Activated naive CD8-positive, alpha-beta T cell treated with anti-CD3 and anti-CD28 coated beads, Interleukin-2, amount 50 U/mL, for 16 hours (primary cell): Measurements from ENCODE around the gene MTA1.

ENCODE experiments used
- DNase-seq: peaks from one replicate; pipeline ENCODE4 v3.0.0-alpha.2; 2020; ENCODE audit warnings: low read depth, low spot score

The MTA1 gene

GRCh38 chr14:105460616-105461015 lies 41.0 kb downstream of the MTA1 start:
- DNase-seq, result no peak

GRCh38 chr14:105461903-105462302 lies 42.3 kb downstream of the MTA1 start:
- no peak for DNase-seq

- DNase-seq, result no peak
Observed at GRCh38 chr14:105464501-105464900, 44.9 kb downstream of the MTA1 start.

- DNase-seq, result no peak
Observed at GRCh38 chr14:105465209-105466031, 45.8 kb downstream of the MTA1 start.

GRCh38 chr14:105466531-105467248 lies 47.1 kb downstream of the MTA1 start:
- DNase-seq, result no peak

GRCh38 chr14:105467249-105467941 lies 47.8 kb downstream of the MTA1 start:
- DNase-seq, result no peak

GRCh38 chr14:105467942-105468471 lies 48.4 kb downstream of the MTA1 start:
- DNase-seq, result no peak

- no peak for DNase-seq
Observed at GRCh38 chr14:105468621-105469241, 49.1 kb downstream of the MTA1 start.

GRCh38 chr14:105469456-105470349 lies 50.1 kb downstream of the MTA1 start:
- no peak for DNase-seq

GRCh38 chr14:105470350-105471296 lies 51.0 kb downstream of the MTA1 start:
- DNase-seq, result no peak

GRCh38 chr14:105471297-105471821 lies 51.7 kb downstream of the MTA1 start:
- DNase-seq, result no peak

GRCh38 chr14:105471823-105472485 lies 52.3 kb downstream of the MTA1 start:
- no peak for DNase-seq

GRCh38 chr14:105472486-105472991 lies 52.9 kb downstream of the MTA1 start:
- no peak for DNase-seq

- DNase-seq, result no peak
Observed at GRCh38 chr14:105473033-105473676, 53.5 kb downstream of the MTA1 start.

GRCh38 chr14:105473677-105474482 lies 54.3 kb downstream of the MTA1 start:
- no peak for DNase-seq

GRCh38 chr14:105474483-105475268 lies 55.0 kb downstream of the MTA1 start, which contains the start of gene CRIP2:
CRIP2 (plus strand) TSS chr14:105474821; CDS start chr14:105474863, 42 bp downstream.
- DNase-seq, result no peak
